ENCODE data around the gene SRRM5. TPM values are rescaled to one million over a fixed set of nuclear protein-coding genes. Genes with fewer than 3 reads are reported as not detected.
A peak's percentile ranks its signal among the peaks of the same experiment; 100 is the strongest.

Gene SRRM5
- total RNA-seq, 1 donor from 2014 or later = 0.23 TPM

DNA sequence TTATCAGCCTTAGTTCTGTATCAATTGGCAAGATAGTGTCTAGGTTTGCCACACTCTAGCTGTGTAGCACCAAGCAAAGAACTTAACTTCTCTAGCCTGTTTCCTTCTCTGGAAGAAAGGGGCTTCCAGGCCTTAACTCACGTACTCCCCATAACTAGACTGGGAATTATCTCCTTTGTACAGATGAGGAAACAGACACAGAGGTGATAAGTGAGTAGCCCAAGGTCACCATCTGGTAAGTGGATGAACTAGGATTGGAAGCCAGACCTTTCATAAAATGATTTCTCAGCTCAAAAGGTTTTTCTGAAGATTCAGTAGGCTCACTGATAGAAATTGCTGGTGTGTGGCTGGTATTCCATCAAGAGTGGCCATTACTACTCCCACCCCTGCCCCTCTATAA lies 4.4 kb downstream of the SRRM5 start:
- Histone ChIP-seq H3K4me2 (ENCODE audit: low read length) (no peak overlapping the region), H3K9me3 (ENCODE audit: insufficient read depth, low read depth, low read length) (no peaks in the 10 kb centered on the region), H3K4me3 (ENCODE audit: insufficient read depth, low read depth, low read length) (no peak overlapping the region), H3K27me3 (ENCODE audit: insufficient read depth, low read length) (no peaks in the 10 kb centered on the region), H3K4me1 (ENCODE audit: insufficient read depth, low read length) (peaks cover 16% of the 10 kb centered on the region), H2AFZ (ENCODE audit: low read depth, low read length) (no peak overlapping the region), H3K9ac (ENCODE audit: low read length) (no peak overlapping the region), H3K36me3 (ENCODE audit: insufficient read depth, low read length) (peaks cover 6% of the 10 kb centered on the region), H4K20me1 (ENCODE audit: insufficient read depth, low read length) (peaks cover 38% of the 10 kb centered on the region), H3K79me2 (ENCODE audit: insufficient read depth, low read length) (peaks cover 81% of the 10 kb centered on the region), H3K27ac (ENCODE audit: low read depth, low read length) (no peak overlapping the region)
- Mint-ChIP-seq H3K27me3 (ENCODE audit: low read depth, unreplicated experiment) (no peaks in the 10 kb centered on the region), H3K9me3 (ENCODE audit: unreplicated experiment) (peaks cover 8% of the 10 kb centered on the region), H3K36me3 (ENCODE audit: low read depth, unreplicated experiment) (peaks cover 29% of the 10 kb centered on the region), H3K4me1 (ENCODE audit: low read depth, unreplicated experiment) (peaks cover 4% of the 10 kb centered on the region), H3K4me3 (ENCODE audit: unreplicated experiment) (no peak overlapping the region), H3K27ac (ENCODE audit: unreplicated experiment) (no peak overlapping the region)
- DNase-seq (ENCODE audit: low read depth) = no peak
- FAIRE-seq = no peak
- no peak for TF ChIP-seq EZH2 (IDR thresholded peaks at IDR 0.05; ENCODE audit: insufficient read depth, low read length)
- TF ChIP-seq, protein P1, sequence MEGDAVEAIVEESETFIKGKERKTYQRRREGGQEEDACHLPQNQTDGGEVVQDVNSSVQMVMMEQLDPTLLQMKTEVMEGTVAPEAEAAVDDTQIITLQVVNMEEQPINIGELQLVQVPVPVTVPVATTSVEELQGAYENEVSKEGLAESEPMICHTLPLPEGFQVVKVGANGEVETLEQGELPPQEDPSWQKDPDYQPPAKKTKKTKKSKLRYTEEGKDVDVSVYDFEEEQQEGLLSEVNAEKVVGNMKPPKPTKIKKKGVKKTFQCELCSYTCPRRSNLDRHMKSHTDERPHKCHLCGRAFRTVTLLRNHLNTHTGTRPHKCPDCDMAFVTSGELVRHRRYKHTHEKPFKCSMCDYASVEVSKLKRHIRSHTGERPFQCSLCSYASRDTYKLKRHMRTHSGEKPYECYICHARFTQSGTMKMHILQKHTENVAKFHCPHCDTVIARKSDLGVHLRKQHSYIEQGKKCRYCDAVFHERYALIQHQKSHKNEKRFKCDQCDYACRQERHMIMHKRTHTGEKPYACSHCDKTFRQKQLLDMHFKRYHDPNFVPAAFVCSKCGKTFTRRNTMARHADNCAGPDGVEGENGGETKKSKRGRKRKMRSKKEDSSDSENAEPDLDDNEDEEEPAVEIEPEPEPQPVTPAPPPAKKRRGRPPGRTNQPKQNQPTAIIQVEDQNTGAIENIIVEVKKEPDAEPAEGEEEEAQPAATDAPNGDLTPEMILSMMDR (IDR thresholded peaks at IDR 0.05; ENCODE audit: insufficient read depth, low read depth, low read length) = no peak

DNA sequence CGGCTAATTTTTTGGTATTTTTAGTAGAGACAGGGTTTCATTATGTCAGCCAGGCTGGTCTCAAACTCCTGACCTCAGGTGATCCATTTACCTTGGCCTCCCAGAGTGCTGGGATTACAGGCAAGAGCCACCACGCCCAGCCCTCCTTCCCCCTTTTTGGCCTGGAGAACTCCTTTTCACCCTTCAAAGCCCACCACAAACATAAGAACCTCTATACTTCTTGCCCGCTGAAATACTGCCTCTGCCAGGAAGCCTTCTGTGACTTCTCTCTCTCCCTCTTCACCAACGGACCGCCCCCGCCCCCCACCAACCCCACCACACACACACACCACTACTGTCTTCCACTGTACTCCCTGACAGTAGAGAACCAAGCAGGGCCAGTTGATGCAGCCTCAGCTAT lies 5.1 kb downstream of the SRRM5 start:
- H3K27ac ChIP-seq (ENCODE audit: low read depth, low read length) = no peak overlapping the region
- H3K79me2 ChIP-seq (ENCODE audit: insufficient read depth, low read length) = peaks cover 75% of the 10 kb centered on the region
- no peaks in the 10 kb centered on the region for H3K27me3 Mint-ChIP-seq (ENCODE audit: low read depth, unreplicated experiment)
- no peak overlapping the region for H3K4me3 ChIP-seq (ENCODE audit: insufficient read depth, low read depth, low read length)
- no peak overlapping the region for H3K9ac ChIP-seq (ENCODE audit: low read length)
- H3K4me1 Mint-ChIP-seq (ENCODE audit: low read depth, unreplicated experiment) = peaks cover 4% of the 10 kb centered on the region
- H3K36me3 ChIP-seq (ENCODE audit: insufficient read depth, low read length) = peaks cover 4% of the 10 kb centered on the region
- FAIRE-seq (no peak), DNase-seq (ENCODE audit: low read depth) (no peak)
- no peaks in the 10 kb centered on the region for H3K27me3 ChIP-seq (ENCODE audit: insufficient read depth, low read length)
- peak overlapping the region; percentile 41 for H3K27ac Mint-ChIP-seq (ENCODE audit: unreplicated experiment)
- H2AFZ ChIP-seq (ENCODE audit: low read depth, low read length) = no peak overlapping the region
- peaks cover 16% of the 10 kb centered on the region for H3K4me1 ChIP-seq (ENCODE audit: insufficient read depth, low read length)
- no peak for TF ChIP-seq EZH2 (IDR thresholded peaks at IDR 0.05; ENCODE audit: insufficient read depth, low read length)
- TF ChIP-seq, protein P1 (IDR thresholded peaks at IDR 0.05; ENCODE audit: insufficient read depth, low read depth, low read length) = no peak
- no peak overlapping the region for H3K4me3 Mint-ChIP-seq (ENCODE audit: unreplicated experiment)
- H3K9me3 Mint-ChIP-seq (ENCODE audit: unreplicated experiment) = peaks cover 6% of the 10 kb centered on the region
- H3K4me2 ChIP-seq (ENCODE audit: low read length) = no peak overlapping the region
- H3K36me3 Mint-ChIP-seq (ENCODE audit: low read depth, unreplicated experiment) = peaks cover 23% of the 10 kb centered on the region
- peaks cover 33% of the 10 kb centered on the region for H4K20me1 ChIP-seq (ENCODE audit: insufficient read depth, low read length)
- H3K9me3 ChIP-seq (ENCODE audit: insufficient read depth, low read depth, low read length) = no peaks in the 10 kb centered on the region

DNA sequence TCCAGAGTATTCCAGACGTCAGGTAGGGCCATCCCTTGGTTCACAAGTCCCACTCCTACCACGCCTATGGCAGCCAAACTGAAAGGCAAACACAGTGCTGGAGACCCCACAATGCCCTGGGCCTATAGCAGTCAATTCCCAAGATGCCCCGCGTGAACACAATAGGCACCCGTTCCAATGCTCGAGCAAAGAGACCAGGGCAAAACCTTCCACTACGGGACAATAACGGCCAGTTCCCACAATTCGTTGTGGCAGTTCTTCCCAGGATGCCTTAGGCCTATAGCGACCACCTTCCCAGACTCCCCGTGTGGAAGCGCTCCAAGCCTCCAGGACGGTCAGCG lies 7.0 kb downstream of the SRRM5 start:
- Histone ChIP-seq H3K27ac (ENCODE audit: low read depth, low read length) (peak overlapping the region; percentile 91), H4K20me1 (ENCODE audit: insufficient read depth, low read length) (peaks cover 25% of the 10 kb centered on the region), H3K4me3 (ENCODE audit: insufficient read depth, low read depth, low read length) (peak overlapping the region; percentile 80), H2AFZ (ENCODE audit: low read depth, low read length) (peak overlapping the region; percentile 88), H3K4me1 (ENCODE audit: insufficient read depth, low read length) (peaks cover 16% of the 10 kb centered on the region), H3K27me3 (ENCODE audit: insufficient read depth, low read length) (no peaks in the 10 kb centered on the region), H3K9ac (ENCODE audit: low read length) (peak overlapping the region; percentile 87), H3K4me2 (ENCODE audit: low read length) (peak overlapping the region; percentile 93), H3K9me3 (ENCODE audit: insufficient read depth, low read depth, low read length) (no peaks in the 10 kb centered on the region), H3K79me2 (ENCODE audit: insufficient read depth, low read length) (peaks cover 57% of the 10 kb centered on the region), H3K36me3 (ENCODE audit: insufficient read depth, low read length) (no peaks in the 10 kb centered on the region)
- Mint-ChIP-seq H3K4me3 (ENCODE audit: unreplicated experiment) (peak overlapping the region; percentile 88), H3K27me3 (ENCODE audit: low read depth, unreplicated experiment) (no peaks in the 10 kb centered on the region), H3K9me3 (ENCODE audit: unreplicated experiment) (peaks cover under 1% of the 10 kb centered on the region), H3K27ac (ENCODE audit: unreplicated experiment) (peak overlapping the region; percentile 89), H3K4me1 (ENCODE audit: low read depth, unreplicated experiment) (peaks cover 4% of the 10 kb centered on the region), H3K36me3 (ENCODE audit: low read depth, unreplicated experiment) (peaks cover 6% of the 10 kb centered on the region)
- DNase-seq (ENCODE audit: low read depth) (no peak), FAIRE-seq (no peak)
- TF ChIP-seq, protein P1 (IDR thresholded peaks at IDR 0.05; ENCODE audit: insufficient read depth, low read depth, low read length) = no peak
- no peak for TF ChIP-seq EZH2 (IDR thresholded peaks at IDR 0.05; ENCODE audit: insufficient read depth, low read length)
